HG02763 (cell line): ENCODE data around the gene TSC22D1.

Experiments used
- ATAC-seq: cut with Tn5 transposase; IDR thresholded peaks from one replicate; pipeline ENCODE4 v1.9.1; 2021; ENCODE audit warnings: mild to moderate bottlenecking, moderate library complexity; ENCODE audit not compliant: unreplicated experiment

Gene TSC22D1

DNA sequence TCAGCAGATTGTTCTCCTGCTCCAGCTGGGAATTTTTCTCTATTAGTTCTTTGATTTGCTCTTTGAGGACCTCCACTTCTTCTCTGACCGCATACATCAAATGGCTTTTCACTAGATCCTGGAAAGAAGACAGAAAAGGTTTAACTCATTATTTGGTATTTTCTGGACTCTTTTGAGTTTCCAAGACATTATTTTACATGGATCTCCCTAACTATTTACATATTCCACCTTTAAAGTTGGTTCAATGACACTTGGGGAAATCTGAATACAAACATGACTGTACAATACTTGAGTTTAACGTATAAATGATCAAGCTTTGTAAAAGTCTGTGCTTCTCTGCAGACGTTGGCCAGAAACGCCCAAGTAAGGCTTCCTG is 141.4 kb downstream of the TSC22D1 start:
- ATAC-seq = no peak

DNA sequence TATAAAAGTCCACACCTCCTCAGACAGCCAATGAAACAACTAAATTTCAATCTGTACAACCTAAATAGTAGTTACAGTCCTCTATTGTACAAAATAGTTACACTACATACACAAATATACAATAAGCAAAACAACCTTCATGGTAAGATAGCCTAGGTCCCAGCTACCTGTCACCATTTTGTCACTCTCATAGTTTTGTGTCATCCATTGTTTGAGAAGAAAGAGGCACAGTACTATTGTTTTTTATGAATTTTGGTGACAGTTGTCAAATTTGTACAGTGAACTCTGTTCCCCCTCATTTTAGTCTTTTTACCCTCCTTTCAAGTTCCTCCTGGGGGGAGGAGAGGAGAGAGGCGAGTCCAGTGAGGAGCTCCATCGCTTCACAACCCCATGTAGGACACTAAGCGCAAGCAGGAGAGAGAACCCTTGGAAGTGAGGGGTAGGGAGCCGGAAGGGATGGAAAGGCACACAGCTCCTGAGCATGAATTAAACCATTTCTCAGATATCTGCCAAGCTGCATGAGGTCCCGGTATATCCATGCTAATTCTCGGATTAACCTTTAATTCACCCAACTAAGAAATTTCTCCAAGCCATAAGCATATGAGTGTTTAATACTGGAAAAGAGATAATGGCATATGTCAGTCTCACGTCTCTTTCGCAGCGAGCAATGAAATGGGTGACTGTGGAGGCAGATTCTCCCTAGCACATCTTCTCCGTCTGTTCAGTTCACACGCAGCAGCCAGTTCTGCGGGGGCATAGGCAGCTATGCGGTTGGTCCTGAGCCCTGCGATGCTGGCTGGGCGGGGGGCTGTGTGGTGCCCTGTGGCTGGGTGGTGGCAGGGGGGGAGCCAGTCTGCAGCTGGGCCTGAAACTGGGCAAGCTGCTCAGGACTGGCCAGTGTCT is 142.0 kb downstream of the TSC22D1 start:
- no peak for ATAC-seq

DNA sequence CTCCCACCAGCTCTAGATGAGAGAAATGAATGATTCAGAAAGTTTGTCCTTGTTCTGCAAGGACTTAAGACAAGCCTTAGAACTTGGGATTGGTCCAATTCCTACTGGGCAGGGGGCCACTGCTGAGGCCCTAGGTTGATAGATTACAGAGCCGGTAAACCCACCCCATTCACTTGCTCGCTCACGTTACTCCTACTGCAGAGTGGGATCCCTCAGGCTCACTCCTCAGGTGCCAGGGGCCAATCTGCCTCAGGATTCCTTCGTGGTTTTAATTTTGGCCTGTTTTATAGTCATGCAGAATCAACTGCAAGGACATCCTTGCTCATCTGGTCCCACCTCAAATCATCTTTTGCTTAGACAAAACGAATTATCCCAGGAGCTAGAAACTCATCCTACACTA is 143.5 kb downstream of the TSC22D1 start:
- no peak for ATAC-seq

DNA sequence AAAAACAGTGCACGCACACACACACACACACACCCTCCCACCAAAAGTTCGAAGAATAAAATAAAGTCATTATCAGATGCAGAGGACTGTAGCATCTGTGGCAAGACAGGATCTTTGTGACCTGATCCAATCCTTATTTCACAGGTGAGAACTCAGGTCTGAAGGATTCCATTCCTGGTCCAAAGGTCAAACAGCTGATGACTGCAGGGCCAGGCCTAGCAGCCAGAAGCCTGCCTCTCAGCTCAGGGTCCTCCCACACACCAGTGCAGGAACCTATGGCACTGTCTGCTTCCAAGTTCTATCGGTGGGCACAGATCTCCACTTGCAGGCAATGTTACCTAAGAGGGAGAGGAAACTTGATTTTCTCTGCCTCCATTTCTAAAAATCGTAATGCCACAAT is 145.0 kb downstream of the TSC22D1 start:
- no peak for ATAC-seq

DNA sequence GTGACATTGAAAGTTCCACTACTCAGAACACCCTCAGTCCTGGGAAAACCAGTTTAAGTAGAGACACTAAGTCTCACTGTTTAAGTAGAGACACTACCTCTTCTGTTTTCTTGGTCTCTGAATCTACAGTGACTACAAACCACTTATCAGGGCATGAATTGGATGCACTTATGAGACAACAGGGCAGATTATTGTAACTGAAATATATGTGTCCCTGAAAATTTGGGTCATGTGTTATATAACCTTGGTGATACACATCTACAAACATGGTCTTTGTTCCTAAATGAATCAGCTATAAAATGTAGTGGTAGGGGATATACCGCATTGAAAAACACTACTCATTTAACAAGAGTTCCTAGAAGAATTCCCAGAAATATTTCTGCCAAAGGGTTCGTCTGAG is 146.8 kb downstream of the TSC22D1 start:
- no peak for ATAC-seq

DNA sequence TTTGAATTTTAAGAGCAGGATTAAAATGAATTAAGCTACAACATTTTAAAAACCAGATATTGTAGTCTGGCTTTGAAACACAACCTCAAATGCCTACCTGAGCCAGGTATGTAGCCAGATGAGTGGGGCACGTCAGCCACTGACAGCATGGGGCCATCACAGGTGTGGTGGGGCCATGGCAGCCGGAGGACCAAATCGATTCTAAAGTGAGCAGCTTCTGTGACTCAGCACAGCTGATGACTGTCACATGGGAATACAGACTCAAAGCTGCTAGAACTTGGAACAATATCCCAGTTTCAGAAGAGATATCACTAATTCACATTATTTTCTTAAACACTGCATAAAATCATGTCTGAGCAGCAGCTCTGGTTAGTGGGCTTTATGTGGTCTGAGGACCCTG is 149.7 kb downstream of the TSC22D1 start:
- no peak for ATAC-seq

DNA sequence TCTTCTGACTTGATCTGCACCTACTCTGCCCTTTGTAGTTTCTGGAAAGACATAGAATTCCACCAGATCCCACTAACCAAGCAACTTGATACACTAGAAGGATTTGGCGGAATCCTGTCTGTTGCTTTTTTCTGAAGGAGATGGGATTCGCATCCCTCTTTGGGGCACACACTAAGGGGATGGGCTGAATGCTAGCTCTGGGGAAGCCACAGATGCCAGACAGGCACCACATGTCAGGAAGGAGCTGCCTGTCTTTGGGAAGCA is 150.4 kb downstream of the TSC22D1 start:
- no peak for ATAC-seq

DNA sequence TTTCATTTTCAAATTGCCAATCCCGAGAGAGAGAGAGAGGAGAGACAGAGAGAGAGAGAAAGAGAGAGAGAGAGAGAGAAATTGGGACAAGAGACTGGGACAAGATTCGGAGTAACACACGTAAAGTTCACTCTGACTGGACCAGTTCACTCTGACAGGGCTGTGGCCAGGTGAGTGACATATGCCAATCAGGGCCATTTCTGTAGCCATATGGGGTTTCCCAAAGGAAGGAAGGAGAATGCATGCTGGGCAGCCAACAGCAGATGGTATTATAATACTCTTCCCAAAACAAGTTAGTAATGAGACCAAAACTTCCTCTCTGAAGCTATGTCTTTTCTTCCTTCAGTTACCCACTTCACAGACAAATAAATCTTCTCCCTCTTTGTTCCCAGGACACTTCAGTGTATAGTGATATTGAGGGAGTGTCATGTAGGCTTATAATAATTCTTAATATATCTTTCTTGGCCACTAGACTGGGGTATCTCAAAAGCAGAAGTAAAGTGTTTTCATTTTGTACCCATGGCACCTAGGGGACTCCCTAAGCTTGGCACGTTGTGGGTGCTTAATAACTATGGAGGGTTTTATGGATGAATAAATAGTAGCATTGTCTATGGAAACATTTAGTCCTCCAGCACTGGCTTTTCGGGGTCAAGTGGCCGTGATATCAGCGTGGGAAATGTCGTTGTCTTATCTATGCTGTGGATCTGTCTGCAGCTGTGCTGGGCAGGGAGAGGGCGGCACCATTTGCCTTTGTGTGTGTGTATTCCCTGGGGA is 150.9 kb downstream of the TSC22D1 start:
- no peak for ATAC-seq

DNA sequence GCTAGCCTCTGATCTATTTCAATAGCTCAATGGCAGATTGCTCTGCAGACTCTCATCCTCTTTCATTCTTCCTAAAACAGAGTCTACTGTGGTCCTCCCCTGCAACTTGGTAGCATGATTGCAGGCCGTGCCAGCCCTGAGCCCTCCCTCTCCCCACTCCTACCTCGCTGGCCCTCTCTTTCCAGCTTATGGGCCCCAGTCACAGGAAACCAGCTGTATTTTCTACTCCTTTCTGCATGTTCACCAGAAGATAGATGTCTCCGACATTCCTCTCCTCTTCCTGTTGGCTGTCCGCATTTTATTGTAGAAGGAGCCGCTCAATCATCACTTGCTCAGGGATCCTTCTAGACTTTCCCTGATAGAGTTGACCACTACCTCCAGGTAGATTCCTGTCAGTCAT is 152.3 kb downstream of the TSC22D1 start:
- no peak for ATAC-seq

DNA sequence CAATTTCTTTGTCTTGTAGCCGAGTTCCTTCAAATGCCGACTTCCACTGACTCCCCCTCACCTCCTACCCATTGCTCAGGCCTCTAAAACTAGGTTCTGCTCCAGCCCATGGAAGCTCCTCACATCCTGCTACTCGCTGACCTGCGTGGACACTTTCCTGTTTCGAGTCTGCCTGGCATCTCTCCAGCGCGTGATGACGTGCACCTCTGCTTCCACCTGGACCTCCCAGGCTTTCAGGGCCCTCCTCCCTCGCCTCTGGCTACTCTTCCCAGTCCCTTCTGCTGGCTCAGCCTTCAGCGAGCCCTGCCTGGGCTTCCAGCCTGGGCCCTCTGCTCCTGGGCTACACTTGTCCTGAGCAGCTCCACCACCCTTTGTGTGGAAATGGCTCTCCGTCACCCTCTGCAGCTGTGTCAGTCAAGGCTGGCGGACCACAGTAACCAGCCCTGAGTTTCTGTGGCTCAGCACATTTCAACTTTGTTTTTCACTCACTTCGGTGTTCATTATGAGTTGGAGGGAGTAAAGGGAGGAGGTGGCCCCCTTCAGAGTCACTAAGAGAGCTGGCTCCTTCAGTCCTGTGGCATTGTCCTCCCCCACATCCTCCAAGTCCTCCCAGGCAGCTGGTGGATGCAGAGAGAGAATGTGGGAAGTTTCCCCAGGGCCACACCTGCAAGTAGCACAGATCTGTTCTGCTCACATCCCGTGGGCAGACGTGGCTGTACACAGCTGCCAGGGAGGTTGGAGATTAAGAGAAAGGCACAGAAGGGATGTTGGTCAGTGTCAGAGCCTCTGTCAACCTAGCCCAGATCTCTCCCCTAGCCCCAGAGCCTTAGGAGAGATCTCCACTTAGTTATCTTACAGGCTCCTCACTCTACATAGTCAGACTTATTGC is 153.1 kb downstream of the TSC22D1 start:
- ATAC-seq = no peak

DNA sequence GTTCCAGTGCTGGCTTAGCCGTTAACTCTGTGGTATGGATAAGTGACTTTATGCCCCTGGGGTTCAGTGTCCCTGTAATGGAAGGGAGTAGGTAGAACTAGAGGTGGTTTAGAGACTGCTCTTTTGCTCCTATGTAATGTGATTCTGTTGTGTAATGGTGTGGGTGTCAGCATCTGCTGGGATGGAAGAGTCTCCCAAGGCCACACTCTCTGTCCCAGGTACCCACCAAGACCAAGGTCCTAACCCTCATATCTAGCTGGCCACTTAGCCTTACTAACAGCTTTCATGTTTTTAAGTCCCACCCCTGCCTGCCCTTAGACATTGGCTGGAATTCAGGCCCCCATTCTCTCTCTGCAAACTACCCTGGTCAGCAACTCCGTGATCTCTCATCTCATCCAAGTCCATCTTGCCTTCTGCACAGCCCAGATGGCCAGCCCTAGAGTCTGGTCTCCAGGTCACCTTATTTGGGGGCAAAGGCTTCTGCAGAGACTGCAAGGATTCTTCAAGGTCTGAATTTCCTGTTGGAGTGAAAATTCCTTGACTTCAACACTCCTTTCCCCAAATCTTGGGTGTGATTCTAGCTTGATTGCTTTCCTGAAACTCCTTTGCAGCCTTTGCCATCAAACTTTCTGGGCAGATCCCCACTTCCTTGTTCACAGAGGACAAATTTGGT is 154.1 kb downstream of the TSC22D1 start:
- no peak for ATAC-seq

DNA sequence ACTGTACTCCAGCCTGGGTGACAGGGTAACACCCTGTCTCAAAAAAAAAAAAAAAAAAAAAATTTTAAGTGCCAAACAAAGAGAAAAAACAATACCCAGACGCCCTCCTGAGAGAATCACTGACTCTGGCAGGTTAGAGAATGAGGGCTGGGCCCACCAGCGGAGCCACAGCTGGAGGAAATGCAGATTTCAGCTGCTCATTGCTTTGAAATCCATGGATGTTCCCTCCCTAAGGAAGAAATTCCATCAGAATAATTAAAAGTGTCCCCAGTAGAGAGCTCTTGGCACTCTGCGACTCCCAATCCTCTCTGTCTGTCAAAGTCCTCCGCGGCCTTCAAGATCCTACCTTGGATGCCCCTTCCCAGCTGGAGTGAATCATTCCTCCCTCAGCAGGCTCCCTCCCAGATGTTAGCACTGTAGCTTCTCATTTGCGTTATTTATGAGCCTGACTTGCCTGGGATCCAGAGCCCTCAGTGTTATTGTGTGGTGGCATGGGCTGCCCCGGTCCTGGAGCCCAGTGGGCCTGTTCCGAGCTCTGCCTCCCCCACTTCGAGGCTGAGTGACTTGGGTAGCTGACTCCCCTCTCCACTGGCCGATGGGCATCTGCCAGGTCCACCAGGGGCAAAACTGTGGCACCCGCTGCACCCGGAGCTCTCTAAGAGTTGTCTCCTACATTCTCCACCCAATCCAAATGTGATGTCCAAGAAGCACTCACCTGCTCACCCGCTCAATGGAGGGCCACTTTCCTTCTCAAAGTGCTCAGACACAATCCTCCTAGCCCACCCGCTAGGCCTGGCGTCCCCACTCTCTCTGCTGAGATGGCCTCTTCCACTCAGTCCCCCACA is 155.5 kb downstream of the TSC22D1 start:
- ATAC-seq = no peak

DNA sequence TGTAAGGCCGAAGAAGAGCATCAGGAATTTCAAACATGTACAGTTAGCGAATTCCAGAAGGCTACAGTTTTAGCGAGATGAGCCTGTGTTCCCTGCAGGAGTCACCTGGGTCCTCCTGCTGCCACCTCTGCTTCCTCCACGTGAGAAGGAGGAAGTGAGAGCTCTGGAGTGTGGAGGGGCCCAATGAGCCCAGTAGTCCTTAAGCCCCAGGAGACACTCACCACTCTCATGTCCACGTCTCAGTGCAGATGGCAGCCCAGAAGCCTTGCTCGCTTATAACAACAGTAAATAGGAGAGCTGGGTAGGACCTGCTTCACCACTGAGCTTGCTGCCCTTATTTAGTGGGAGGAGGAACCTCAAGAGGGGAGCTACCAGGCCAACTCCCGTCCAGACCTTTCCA is 158.3 kb downstream of the TSC22D1 start:
- ATAC-seq = no peak

DNA sequence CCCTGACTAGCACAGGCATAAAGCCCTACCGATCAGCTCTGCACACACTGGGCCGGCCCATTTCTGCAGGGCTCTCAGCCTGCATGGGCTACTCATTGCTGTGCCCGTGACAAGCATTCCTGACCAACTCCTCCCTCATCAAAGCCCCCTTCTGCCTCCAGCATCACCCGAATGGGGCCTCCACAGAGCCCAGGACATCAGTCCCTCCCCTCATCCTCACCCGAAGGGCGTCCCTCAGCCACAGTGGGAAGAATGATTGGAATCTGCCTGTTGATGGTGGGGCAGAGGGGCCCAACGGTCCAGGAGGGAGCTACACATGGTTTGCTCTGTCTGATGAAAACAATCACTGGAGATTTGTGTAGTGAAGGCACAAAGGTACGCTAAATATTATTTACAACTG is 158.7 kb downstream of the TSC22D1 start:
- no peak for ATAC-seq

DNA sequence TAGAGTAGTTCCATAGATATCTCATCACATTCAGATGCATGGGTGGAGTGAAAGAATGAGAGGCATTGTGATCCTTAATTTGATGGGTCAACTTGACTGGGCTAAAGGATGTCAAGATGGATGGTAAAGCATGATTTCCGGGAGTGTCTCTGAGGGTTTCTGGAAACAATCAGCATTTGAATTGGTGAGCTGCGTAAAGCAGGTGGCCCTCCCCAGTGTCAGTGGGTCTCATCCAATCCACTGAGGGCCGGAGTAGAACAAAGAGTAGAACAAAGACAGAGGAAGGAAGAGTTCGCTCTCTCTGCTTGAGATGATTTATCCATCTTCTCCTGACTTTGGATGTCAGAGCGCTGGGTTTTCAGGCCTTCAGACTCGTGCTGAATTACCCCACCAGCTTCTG is 159.4 kb downstream of the TSC22D1 start:
- ATAC-seq = no peak

DNA sequence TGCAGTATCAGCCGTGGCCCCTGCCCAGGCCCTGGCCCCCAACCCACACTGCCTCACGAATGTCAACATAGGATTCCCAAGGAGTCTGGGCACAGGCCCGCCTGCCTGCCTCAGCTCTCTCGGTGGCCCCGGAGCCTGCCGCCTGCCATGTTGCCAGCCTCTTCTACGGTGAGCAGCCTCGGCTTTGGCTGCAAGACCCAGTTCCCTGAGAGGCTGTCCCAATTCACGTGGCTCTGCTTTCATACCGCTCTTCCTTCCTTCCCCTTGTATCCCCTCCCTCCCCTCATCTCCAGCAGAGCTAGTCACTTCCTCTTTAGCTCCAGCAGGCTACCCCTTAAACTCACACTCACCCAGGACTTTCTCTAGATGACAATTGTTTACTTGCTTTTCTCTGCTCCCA is 159.8 kb downstream of the TSC22D1 start:
- no peak for ATAC-seq

DNA sequence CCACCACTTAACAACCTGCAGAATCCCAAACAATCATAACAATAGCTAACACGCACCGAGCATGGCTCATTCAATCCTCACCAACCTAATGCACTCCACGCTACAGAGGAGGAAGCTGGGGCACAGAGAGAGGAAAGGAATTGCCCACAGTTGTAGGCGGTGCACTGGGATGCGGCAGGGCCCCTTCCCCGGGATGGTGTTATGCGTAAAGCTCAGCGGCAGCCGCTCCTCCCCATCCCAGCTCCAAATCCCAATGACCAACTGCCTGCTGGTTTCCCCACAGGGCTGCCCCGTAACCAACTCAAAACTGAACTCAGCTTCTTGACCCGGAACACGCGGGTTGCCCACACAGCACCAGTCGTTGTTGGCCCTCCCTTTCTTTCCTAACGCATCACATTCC is 160.3 kb downstream of the TSC22D1 start:
- ATAC-seq = no peak

DNA sequence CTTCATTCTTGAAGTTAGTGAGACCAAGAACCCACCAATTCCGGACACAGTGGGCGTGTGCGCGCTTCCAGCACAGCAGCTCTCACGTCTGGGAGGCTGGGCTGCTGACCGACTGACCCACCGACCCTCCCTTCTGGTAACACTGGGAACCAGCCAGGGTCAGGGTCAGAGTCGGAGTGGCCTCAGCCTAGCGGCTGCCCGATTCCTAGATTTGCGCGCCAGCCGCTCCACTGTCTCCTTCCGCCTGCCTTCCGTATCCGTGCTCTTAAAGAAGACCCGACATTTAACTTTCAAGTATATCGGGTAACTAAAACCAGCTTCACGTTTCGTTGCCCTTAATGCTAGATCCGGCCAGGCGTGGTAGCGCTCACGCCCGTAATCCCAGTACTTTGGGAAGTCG is 161.4 kb downstream of the TSC22D1 start:
- no peak for ATAC-seq

DNA sequence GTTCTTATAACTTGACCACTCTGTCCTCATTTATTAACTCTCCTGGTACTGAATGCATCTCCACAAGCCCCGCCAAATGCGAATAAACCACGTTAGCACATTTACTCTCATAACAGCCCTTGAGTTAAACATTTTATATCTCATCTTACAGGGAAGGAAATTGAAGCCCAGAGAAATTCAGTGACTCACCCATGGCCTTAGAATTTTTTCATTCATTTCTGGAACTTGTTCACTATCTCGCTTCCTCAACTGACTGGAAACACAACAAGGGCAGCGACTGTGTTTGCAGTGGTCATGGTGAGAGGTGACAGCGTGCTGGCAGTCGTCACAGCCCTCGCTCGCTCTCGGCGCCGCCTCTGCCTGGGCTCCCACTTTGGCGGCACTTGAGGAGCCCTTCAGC is 163.0 kb downstream of the TSC22D1 start:
- ATAC-seq = no peak

DNA sequence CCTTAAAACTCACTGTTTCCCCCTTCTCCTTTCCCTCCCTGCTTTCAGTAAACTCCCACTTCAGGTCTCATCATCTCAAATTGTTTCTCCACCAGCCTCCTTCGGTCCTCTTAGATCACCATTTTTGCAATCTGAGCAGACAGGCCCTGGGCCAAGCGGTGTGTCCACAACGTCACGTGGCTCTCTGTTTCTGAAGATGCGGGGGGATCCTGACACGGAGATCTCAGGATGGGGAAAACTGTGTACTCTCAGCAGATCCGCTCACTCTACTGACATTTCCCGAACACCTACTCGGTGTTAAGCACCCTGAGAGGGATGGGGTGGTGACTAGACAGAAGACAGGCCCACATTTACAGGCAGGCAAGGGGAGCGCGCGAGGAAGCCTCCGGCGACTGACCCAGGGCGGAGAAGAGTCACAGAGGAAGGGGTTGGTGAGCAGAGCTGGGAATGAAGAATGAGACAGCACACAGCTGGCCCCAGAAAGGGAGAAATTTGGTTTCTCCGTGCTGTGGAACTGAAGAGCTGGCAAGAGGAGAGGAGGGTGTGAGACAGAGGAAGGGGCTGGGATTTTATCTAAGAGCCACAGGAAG is 163.7 kb downstream of the TSC22D1 start:
- no peak for ATAC-seq
